Measurements from ENCODE around the gene NCKAP5.

NCKAP5 gene

GRCh38 chr2:133570542-133570941 is 2.3 kb upstream of the NCKAP5 start:
- no peak for TF ChIP-seq RAD21 (IDR thresholded peaks at IDR 0.05; ENCODE audit: low read depth)
- no peak for TF ChIP-seq TAF1 (IDR thresholded peaks at IDR 0.05; ENCODE audit: low read depth)
- TF ChIP-seq ZBTB7A (IDR thresholded peaks at IDR 0.05; ENCODE audit: low read depth) = no peak
- no peak for TF ChIP-seq CEBPB (IDR thresholded peaks at IDR 0.05)
- TF ChIP-seq TEAD4 (IDR thresholded peaks at IDR 0.05) = no peak
- TF ChIP-seq REST (IDR thresholded peaks at IDR 0.05; ENCODE audit: low read depth) = no peak
- TF ChIP-seq YY1 (IDR thresholded peaks at IDR 0.05; ENCODE audit: low read depth) = no peak
- TF ChIP-seq USF1 (IDR thresholded peaks at IDR 0.05) = no peak
- no peak for TF ChIP-seq MAX (IDR thresholded peaks at IDR 0.05)
- TF ChIP-seq EP300 (IDR thresholded peaks at IDR 0.05; ENCODE audit: borderline replicate concordance) = no peak
- TF ChIP-seq EGR1 (IDR thresholded peaks at IDR 0.05) = no peak
- no peak for TF ChIP-seq FOXM1 (IDR thresholded peaks at IDR 0.05; ENCODE audit: borderline replicate concordance, low read depth)
- no peak for TF ChIP-seq NFIC (IDR thresholded peaks at IDR 0.05)
- TF ChIP-seq CREB1 (IDR thresholded peaks at IDR 0.05; ENCODE audit: low read depth) = no peak
- no peak for TF ChIP-seq TCF12 (IDR thresholded peaks at IDR 0.05; ENCODE audit: low read depth)

GRCh38 chr2:133569286-133569830 is 1.1 kb upstream of the NCKAP5 start:
- TF ChIP-seq USF1 (IDR thresholded peaks at IDR 0.05) (no peak), RAD21 (IDR thresholded peaks at IDR 0.05; ENCODE audit: low read depth) (no peak), MAX (IDR thresholded peaks at IDR 0.05) (no peak), ZBTB7A (IDR thresholded peaks at IDR 0.05; ENCODE audit: low read depth) (no peak), REST (IDR thresholded peaks at IDR 0.05; ENCODE audit: low read depth) (no peak), TAF1 (IDR thresholded peaks at IDR 0.05; ENCODE audit: low read depth) (no peak), CREB1 (IDR thresholded peaks at IDR 0.05; ENCODE audit: low read depth) (no peak), TCF12 (IDR thresholded peaks at IDR 0.05; ENCODE audit: low read depth) (no peak), TEAD4 (IDR thresholded peaks at IDR 0.05) (no peak), NFIC (IDR thresholded peaks at IDR 0.05) (no peak), FOXM1 (IDR thresholded peaks at IDR 0.05; ENCODE audit: borderline replicate concordance, low read depth) (no peak), CEBPB (IDR thresholded peaks at IDR 0.05) (no peak), EGR1 (IDR thresholded peaks at IDR 0.05) (no peak)

- TF ChIP-seq FOXM1 (IDR thresholded peaks at IDR 0.05; ENCODE audit: borderline replicate concordance, low read depth) = no peak
- TF ChIP-seq ZBTB7A (IDR thresholded peaks at IDR 0.05; ENCODE audit: low read depth) = no peak
- TF ChIP-seq USF1 (IDR thresholded peaks at IDR 0.05) = no peak
- TF ChIP-seq TAF1 (IDR thresholded peaks at IDR 0.05; ENCODE audit: low read depth) = no peak
- no peak for TF ChIP-seq MAX (IDR thresholded peaks at IDR 0.05)
- no peak for TF ChIP-seq YY1 (IDR thresholded peaks at IDR 0.05; ENCODE audit: low read depth)
- no peak for TF ChIP-seq TCF12 (IDR thresholded peaks at IDR 0.05; ENCODE audit: low read depth)
- TF ChIP-seq NFIC (IDR thresholded peaks at IDR 0.05) = no peak
- no peak for TF ChIP-seq EGR1 (IDR thresholded peaks at IDR 0.05)
- no peak for TF ChIP-seq TEAD4 (IDR thresholded peaks at IDR 0.05)
- no peak for TF ChIP-seq EP300 (IDR thresholded peaks at IDR 0.05; ENCODE audit: borderline replicate concordance)
- TF ChIP-seq REST (IDR thresholded peaks at IDR 0.05; ENCODE audit: low read depth) = no peak
- no peak for TF ChIP-seq CEBPB (IDR thresholded peaks at IDR 0.05)
- TF ChIP-seq CREB1 (IDR thresholded peaks at IDR 0.05; ENCODE audit: low read depth) = no peak
These were observed 335 bp upstream of the NCKAP5 start for GRCh38 chr2:133568598-133568997.
